Ovary (tissue), 9 donors: ENCODE data around the gene DUSP22. TPM values are rescaled to one million over a fixed set of nuclear protein-coding genes. Genes with fewer than 3 reads are reported as not detected.

Source experiments
- DNase-seq, 5 donors: peaks; one replicate each; pipeline ENCODE4 v3.0.0-alpha.2; 2019 to 2020
- H3K27ac ChIP-seq, 2 donors: fragments of 200-600 bp; one replicate each; pipeline versions ENCODE4 v1.5.1 to v1.8.0; 2019 to 2022
- H3K27me3 ChIP-seq: fragments of 200-600 bp; one replicate; pipeline ENCODE4 v1.8.0; 2022
- H3K36me3 ChIP-seq: fragments of 200-600 bp; sonication (generic); one replicate; pipeline ENCODE4 v1.5.1; 2019
- H3K4me1 ChIP-seq: one replicate; pipeline ENCODE4 v1.8.1; 2013; ENCODE audit warnings: mild to moderate bottlenecking, moderate library complexity; ENCODE audit not compliant: insufficient read depth
- H3K4me3 ChIP-seq: fragments of 200-600 bp; sonication (generic); one replicate; pipeline ENCODE4 v1.5.1; 2017
- H3K9me3 ChIP-seq, 2 donors: fragments of 200-600 bp in 1 of 2; sonication (generic) in 1 of 2; one replicate each; pipeline versions ENCODE4 v1.5.1 to v1.8.1; 2013 to 2019; ENCODE audit warnings: mild to moderate bottlenecking in 1 of 2, moderate library complexity in 1 of 2
- EP300 ChIP-seq: sonication (generic); formaldehyde crosslinking; IDR thresholded peaks from one replicate; pipeline ENCODE4 v1.6.1; 2017; ENCODE audit warnings: antibody characterized with exemption
- POLR2A ChIP-seq: fragments of 450-650 bp; IDR thresholded peaks from one replicate; pipeline ENCODE4 v1.6.1; 2017; ENCODE audit warnings: antibody characterized with exemption, mild to moderate bottlenecking, moderate library complexity
- WGBS, 3 donors: extraction: QIAGEN DNeasy Blood & Tissue Kit in 1 of 3; methylation state at CpG; one replicate each; pipeline versions ENCODE4 v1.1.5 to v1.1.7; 2013 to 2017; 5-methylcytosine and 5-hydroxymethylcytosine counted together
- intact Hi-C, 4 donors: fragments of 100-400 bp; cut with DNase I; formaldehyde crosslinking; loops; one replicate each; pipeline versions ENCODE4 v1.11.0 to v1.15.1; 2022 to 2023
- polyA plus RNA-seq, 2 donors: library from polyadenylated mRNA; stranded (reverse); fragments of 200-250 nt in 1 of 2; fragments of 350-450 nt in 1 of 2; fragmentation: Illumina TruSeq in 1 of 2; extraction: RNeasy Lipid Tissue Mini Kit (QIAGEN cat#74804) in 1 of 2; gene quantifications; one replicate each; pipeline ENCODE4 v1.2.3, GENCODE V29; 2013 to 2014
- total RNA-seq, 7 donors: library from RNA; depleted of rRNA in 2 of 7; stranded (reverse); fragments of >200 nt in 2 of 7; fragmentation: NEBNext Ultra II Directional in 3 of 7; extraction: Animal tissue kit (Norgen Biotek cat#: 25700) in 3 of 7; gene quantifications; one replicate each; pipeline versions ENCODE4 v1.1.0 to v1.2.4, GENCODE V29; 2016 to 2023
- TF ChIP-seq, protein P1 (sequence below), 3 donors: fragments of 450-650 bp in 2 of 3; fragments of 200-600 bp in 1 of 3; IDR thresholded peaks; one replicate each; pipeline versions ENCODE4 v1.5.1 to v1.8.0; 2016 to 2022; ENCODE audit warnings: antibody characterized with exemption in 3 of 3, mild to moderate bottlenecking in 1 of 3
- donor health status: DM: no; HTN: no; CAD: no; lungs with moderate emphysema.
- donor health status: DM: no; HTN: no; CAD: no.
- donor health status: Bipolar disorder and iron deficiency.
- donor health status: DM: yes; HTN: yes; CAD: no.
- donor health status: DM: no; HTN: no; CAD: no.
- donor health status: DM: yes; HTN: yes; CAD: no.

DUSP22 gene
- total and polyA plus RNA-seq, 9 donors = 24.7 to 35.0 (median 29.3) TPM

DNA sequence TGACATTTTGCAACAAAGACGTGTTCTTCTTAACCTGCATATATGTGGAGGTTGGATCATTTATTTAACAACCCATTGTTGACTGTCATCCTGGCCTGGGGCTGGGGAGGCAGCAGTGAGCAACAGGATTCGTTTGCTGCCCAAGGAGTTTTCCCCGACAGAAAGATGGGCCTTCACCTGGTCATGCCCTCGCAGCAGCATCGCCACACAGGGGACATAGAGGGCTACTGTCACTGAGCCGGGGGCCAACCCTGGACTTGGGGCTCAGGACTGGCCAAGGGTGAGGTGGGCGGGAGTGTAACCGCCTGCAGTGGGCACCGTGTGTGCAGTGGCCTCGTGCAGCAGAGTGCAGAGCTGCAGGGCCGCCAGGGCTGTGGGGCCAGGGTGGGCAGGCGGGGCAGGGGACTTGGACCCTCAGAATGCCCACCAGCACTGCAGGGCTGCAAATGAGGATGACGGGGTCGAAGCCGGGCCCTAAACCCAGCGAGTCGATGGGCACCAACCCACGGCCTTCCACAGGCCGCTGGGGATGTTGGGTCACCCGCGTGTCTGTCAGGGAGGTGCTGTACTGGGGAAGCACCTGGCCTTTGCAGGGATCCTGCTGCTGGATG is 11.8 kb downstream of the DUSP22 start:
- H3K36me3 ChIP-seq = no peaks in the 10 kb centered on the region
- H3K4me3 ChIP-seq = no peak overlapping the region
- no peaks in the 10 kb centered on the region for H3K4me1 ChIP-seq
- TF ChIP-seq, protein P1, sequence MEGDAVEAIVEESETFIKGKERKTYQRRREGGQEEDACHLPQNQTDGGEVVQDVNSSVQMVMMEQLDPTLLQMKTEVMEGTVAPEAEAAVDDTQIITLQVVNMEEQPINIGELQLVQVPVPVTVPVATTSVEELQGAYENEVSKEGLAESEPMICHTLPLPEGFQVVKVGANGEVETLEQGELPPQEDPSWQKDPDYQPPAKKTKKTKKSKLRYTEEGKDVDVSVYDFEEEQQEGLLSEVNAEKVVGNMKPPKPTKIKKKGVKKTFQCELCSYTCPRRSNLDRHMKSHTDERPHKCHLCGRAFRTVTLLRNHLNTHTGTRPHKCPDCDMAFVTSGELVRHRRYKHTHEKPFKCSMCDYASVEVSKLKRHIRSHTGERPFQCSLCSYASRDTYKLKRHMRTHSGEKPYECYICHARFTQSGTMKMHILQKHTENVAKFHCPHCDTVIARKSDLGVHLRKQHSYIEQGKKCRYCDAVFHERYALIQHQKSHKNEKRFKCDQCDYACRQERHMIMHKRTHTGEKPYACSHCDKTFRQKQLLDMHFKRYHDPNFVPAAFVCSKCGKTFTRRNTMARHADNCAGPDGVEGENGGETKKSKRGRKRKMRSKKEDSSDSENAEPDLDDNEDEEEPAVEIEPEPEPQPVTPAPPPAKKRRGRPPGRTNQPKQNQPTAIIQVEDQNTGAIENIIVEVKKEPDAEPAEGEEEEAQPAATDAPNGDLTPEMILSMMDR (IDR thresholded peaks at IDR 0.05) = no peak
- TF ChIP-seq EP300 = no peak
- intact Hi-C loops = no loop called here
- H3K27me3 ChIP-seq = no peaks in the 10 kb centered on the region
- WGBS, 3 donors = 86 to 90% (median 89%) methylated on average over 21 of the region's 21 CpGs
- H3K9me3 ChIP-seq = no peaks in the 10 kb centered on the region
- DNase-seq = no peak
- H3K27ac ChIP-seq = no peak overlapping the region

DNA sequence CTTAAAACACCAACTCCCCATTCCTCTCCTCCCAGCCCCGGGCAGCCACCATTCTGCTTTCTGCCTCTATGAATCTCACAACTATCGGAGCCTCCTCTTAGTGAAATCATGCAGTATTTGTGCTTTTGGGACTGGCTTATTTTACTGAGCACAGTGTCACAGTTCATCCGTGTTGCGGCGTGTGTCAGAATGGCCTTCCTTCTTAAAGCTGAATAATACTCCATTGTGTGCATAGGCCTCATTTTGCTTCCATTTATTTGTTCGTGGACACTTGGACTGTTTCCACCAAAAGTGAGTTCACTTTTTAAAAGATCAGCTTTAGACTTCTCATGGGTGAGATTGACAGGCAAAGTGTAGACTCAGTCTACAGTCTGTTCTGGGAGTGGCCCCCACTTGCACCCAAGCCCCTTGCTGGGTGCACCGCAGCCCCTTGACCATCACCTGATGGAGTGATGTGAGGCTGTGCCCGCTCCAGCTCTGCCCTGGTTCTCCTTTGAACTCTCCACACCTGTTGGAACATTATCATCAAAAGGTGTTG is 12.6 kb downstream of the DUSP22 start:
- DNase-seq = no peak
- H3K27me3 ChIP-seq = no peaks in the 10 kb centered on the region
- H3K27ac ChIP-seq = no peak overlapping the region
- intact Hi-C loops = no loop called here
- TF ChIP-seq POLR2A (no peak), EP300 (no peak)
- TF ChIP-seq, protein P1 (IDR thresholded peaks at IDR 0.05) = no peak
- WGBS, 3 donors = 82 to 85% (median 85%) methylated on average over 8 of the region's 8 CpGs
- H3K9me3 ChIP-seq = no peaks in the 10 kb centered on the region
- H3K4me3 ChIP-seq = no peak overlapping the region
- H3K36me3 ChIP-seq = no peaks in the 10 kb centered on the region
- no peaks in the 10 kb centered on the region for H3K4me1 ChIP-seq

DNA sequence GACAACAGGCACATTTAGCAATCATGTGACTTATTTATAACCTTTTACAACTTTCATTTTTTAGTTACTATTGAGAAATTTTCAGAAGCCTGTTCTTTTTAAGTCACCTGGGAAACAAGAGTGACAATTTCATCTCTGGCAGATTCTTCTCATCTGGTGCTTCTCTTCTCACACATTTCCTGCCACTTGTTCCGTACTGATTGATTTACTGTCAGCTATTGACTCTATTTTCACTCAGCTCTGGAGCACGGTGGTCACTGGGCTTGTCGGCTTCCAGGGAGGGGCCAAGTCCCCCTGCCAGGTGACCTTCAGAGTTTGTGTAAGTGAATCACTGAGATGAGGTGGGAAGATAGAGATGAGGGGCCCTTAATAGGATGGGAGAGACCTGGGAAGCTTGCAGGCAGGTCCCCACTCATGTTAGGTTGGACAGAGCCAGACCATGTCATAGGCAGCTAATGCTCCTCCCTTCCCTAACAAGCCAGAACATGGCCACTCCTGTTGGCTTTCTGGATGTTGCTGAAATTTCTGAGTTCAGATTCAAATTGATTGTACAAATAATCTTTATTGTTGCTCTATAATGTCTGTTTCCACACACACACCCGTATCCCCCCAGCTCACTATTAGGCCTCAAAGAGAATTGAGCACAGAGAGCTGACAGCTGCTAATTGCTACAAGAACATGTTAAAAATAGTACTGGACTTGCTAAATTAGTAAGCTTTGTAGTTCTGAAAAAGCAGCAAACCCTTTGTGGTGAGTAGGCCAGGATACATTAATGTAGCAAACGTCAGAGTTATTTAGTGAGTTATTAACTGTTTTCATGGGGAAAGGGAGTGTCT is 13.3 kb downstream of the DUSP22 start:
- Histone ChIP-seq H3K36me3 (no peaks in the 10 kb centered on the region), H3K27me3 (no peaks in the 10 kb centered on the region), H3K9me3 (no peaks in the 10 kb centered on the region), H3K4me3 (no peak overlapping the region), H3K27ac (no peak overlapping the region), H3K4me1 (no peaks in the 10 kb centered on the region)
- no peak for DNase-seq
- intact Hi-C loops = no loop called here
- 78 to 79% (median 79%) methylated on average over 5 of the region's 5 CpGs for WGBS, 3 donors
- TF ChIP-seq, protein P1 (IDR thresholded peaks at IDR 0.05) = no peak
- TF ChIP-seq POLR2A = no peak
- no peak for TF ChIP-seq EP300

DNA sequence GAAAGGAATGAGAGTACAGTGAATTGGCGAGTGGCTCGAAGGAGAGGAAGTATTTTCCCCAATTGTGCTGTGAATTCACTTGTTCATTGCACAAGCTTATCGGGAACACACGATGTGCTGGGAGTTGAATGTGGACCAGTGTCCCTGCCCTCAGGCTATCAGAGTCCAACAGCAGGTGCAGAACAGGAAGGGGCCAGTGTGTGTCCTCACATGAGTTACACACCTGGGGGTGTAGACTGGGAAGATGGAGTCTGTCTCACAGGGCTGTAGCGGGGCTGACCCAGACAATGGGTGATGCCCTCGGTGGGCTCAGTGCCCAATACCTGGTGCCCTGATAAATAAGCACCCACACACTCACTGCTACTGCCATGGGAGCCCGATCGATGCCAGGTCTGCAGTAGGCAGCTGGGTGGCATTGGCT is 14.4 kb downstream of the DUSP22 start:
- no peak overlapping the region for H3K4me3 ChIP-seq
- H3K27me3 ChIP-seq = no peaks in the 10 kb centered on the region
- intact Hi-C loops = no loop called here
- no peaks in the 10 kb centered on the region for H3K36me3 ChIP-seq
- TF ChIP-seq, protein P1 (IDR thresholded peaks at IDR 0.05) = no peak
- TF ChIP-seq EP300 = no peak
- TF ChIP-seq POLR2A = no peak
- 83 to 90% (median 87%) methylated on average over 8 of the region's 8 CpGs for WGBS, 3 donors
- no peak for DNase-seq
- H3K9me3 ChIP-seq = no peaks in the 10 kb centered on the region
- no peaks in the 10 kb centered on the region for H3K4me1 ChIP-seq
- H3K27ac ChIP-seq = no peak overlapping the region
